Loucy (cell line): Measurements from ENCODE around the gene C15orf39.

ENCODE experiments used
- CTCF ChIP-seq: fragments of 200-600 bp; sonication (generic); conservative IDR thresholded peaks from 2 replicates; pipeline ENCODE4 v1.5.1; 2014; ENCODE audit warnings: mild to moderate bottlenecking, antibody characterized with exemption, low read length
- EZH2phosphoT487 ChIP-seq: fragments of 200-600 bp; IDR thresholded peaks from 2 replicates; pipeline ENCODE4 v1.6.1; 2018; ENCODE audit warnings: antibody characterized with exemption, mild to moderate bottlenecking, moderate library complexity, borderline replicate concordance

GRCh38 chr15:75206006-75206405 lies 4.3 kb downstream of the C15orf39 start:
- no peak for TF ChIP-seq CTCF
- TF ChIP-seq EZH2phosphoT487 = no peak
